GM11168 (cell line): Measurements from ENCODE around the gene LENG1.
"Not testable (repeated sequence)": the region's sequence is repeated elsewhere in the genome, so short reads cannot be mapped to it uniquely, and the experiment has no call there.

Source experiments
- in situ Hi-C: fragments of 300-500 bp; cut with MboI; formaldehyde crosslinking; loops from one replicate; pipeline ENCODE4 v1.12.0; 2022; ENCODE audit warnings: low sequenced_read_pairs; ENCODE audit not compliant: unreplicated experiment

LENG1 gene

GRCh38 chr19:54159352-54160181 is at the start of gene LENG1:
Gene LENG1, minus strand, starts transcription at chr19:54159721. Its CDS starts 26 bp downstream, at chr19:54159695.
- in situ Hi-C loops, result no loop called here

DNA sequence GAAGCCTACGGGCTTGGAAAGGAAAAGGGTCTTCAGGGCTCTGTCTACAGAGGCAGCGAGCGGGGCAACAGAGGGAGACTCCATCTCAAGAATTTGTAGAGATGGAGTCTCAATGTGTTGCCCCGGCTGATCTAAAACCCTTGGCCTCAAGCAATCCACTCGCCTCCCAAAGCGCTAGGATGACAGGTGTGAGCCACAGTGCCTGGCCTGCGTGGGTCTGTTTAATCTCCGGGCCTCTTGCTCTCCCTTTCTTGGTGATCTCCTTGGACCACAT is 49.2 kb upstream of the LENG1 start:
- in situ Hi-C loops, result no loop called here

DNA sequence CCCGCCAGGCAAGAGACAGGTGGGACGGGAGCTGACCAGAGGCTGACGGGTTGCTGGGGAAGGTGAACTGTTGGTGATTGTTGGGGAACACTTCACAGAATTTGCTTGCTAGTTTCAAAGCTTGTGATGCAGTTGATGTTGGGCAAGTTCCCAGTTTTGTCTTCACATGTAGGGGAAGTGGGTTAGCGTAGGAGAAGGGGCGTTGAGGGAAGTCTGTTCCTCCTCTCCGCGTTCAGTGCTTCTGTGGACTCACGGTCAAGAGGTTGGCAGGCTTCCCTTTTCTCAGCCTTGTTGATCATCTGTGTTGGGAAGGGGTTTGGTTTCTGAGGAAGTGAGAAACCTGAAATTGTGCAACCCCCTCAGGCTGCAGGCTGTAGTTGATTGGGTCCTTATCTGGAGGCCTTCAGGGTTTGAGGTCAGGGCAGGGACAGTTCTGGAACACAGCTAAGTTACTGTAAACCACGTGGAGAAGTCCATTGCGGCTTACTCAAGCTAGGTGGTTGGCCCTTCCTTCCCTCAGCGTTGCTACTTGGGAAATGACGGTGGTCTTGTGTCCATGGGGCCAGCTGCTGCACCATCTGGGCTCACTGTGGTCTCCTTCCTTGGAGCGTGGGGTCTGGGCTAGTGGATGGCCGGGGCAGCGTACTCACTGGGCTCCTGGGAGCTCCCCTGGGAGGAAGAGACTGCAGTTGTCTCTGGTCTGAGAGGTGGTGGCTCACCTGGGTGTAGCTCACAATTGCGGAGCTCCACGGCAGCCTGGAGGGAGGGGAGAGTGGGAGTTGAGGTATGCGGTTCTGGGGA is 48.7 kb upstream of the LENG1 start:
- in situ Hi-C loops, result no loop called here

- in situ Hi-C loops, result no loop called here
These were observed 48.1 kb upstream of the LENG1 start for GRCh38 chr19:54207676-54207982.

DNA sequence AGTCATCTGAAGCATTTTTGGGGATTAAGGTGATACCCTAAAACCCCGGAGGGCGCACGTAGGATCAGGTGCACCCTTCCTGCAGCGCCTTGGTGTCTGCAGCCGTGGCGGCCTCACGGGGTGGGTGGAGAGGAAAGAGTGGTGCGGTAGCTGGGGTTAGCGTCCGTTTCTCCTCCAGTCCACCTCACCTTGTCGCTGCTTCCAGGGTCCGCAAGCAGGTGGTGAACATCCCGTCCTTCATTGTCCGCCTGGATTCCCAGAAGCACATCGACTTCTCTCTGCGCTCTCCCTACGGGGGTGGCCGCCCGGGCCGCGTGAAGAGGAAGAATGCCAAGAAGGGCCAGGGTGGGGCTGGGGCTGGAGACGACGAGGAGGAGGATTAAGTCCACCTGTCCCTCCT is 47.7 kb upstream of the LENG1 start:
- in situ Hi-C loops, result not testable (repeated sequence)

DNA sequence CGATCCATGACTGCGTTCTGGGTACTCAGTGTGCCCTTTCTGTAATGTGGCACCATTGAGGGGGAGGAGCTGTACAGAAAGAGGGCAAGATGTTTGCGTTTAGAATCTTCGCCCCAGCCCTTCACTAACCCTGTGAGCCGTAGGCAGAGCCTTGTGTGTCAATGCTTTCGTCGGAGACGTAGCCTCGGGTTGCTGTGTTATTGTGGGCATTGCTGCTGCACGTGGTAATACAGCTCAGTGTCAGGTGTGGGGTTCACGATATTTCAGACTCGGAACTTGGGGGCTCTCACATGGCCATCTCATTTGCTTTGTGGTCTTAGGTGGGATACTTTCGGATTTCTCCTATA is 47.3 kb upstream of the LENG1 start:
- in situ Hi-C loops, result no loop called here

DNA sequence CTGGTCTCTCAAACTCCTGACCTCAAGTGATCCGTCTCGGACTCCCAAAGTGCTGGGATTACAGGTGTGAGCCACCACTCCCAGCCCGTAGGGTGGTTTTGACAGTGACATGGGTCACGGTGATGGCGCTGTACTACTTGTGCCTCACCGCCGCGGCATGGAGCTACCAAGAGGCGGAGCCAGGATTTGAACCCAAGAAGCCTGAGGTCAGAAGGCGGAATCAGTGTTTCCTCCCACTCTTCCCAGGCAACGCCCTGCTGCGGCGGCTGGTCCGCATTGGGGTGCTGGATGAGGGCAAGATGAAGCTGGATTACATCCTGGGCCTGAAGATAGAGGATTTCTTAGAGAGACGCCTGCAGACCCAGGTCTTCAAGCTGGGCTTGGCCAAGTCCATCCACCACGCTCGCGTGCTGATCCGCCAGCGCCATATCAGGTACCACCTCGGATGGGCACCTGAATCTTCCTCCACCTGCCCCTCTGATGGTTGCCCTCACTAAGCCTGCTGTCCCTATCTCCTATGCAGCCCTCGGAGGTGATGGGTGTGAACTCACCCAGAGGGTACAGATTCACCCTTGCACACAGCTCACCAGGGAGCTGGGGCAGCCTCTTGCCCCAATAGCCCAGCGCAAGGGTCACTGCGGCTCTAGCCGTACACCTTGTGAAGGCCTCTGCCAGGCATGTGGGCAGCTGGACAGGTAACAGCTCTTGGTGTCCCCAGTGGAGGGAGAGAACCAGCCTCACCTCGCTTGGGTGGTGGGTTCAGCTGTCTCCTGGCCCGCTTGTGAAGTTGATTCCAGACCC is 46.7 kb upstream of the LENG1 start:
- in situ Hi-C loops, result no loop called here

DNA sequence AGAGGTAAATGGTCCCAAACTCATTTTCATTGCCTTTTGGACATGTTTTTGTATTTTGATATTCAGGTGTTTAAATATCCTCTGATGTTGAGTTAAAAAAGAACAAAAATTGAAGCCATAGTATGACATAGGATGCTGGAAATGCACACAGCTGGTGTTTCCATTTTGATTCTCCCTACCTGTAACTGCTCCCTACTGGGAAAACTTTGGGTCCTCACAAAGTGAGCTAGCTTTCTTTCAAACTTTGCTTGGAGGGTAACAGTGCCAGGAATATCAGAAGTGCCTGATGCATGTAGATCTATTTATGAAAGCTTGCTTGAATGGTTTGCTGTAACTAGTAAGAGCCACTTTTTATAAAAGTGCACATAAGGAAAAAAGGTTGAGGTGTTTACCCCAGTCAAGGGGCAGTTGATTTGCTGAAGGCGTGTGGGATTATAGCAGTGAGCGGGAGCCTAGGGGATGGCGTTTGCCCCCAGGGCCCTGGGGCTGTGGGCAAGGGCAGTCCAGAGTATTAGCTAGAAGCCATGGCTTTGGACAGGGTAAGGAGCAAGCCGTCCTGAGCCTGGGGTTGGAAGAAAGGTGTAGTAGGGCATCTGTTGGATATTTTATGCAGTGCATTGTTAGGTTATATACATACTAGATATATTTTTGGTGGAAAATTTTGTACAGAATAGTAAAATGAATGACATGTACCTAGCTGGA is 45.4 kb upstream of the LENG1 start:
- in situ Hi-C loops, result no loop called here

GRCh38 chr19:54203151-54203611 is 43.7 kb upstream of the LENG1 start:
- in situ Hi-C loops, result no loop called here

GRCh38 chr19:54201980-54202379 is 42.5 kb upstream of the LENG1 start:
- in situ Hi-C loops, result no loop called here

DNA sequence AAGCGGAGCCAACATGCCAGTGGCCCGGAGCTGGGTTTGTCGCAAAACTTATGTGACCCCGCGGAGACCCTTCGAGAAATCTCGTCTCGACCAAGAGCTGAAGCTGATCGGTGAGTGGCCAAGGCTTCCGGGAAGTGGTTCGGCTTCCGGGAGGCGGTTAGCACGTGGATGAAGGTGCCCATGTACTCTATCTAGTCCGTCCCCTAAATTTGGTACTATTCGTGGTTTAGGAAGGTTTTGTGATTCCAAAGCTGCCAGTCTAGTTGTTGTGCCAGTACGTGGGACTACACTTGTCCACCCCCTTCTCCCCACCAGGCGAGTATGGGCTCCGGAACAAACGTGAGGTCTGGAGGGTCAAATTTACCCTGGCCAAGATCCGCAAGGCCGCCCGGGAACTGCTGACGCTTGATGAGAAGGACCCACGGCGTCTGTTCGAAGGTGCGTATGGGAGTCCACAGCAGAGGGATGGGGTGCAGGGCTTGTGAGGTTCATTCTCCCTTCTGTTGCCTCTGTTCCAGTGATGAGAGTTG is 41.7 kb upstream of the LENG1 start:
- in situ Hi-C loops, result no loop called here

DNA sequence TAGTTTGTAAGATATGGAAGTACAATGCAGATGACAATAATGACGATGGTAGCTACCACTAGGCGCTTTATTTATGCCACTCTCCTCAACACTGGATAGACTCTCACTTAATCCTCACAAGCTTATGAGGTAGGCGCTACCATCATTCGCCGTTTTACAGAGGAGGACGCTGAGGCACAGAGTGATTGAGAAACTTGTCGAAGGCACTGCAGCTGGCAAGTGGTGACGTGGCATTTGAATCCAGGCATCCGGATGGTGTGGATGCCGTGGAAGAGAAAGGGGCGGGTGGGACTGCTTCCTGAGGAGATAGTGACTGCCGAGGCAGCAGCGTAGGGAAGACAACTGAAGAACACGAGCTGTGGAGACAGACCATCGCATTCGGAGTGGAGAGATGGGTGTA is 39.9 kb upstream of the LENG1 start:
- in situ Hi-C loops, result no loop called here

DNA sequence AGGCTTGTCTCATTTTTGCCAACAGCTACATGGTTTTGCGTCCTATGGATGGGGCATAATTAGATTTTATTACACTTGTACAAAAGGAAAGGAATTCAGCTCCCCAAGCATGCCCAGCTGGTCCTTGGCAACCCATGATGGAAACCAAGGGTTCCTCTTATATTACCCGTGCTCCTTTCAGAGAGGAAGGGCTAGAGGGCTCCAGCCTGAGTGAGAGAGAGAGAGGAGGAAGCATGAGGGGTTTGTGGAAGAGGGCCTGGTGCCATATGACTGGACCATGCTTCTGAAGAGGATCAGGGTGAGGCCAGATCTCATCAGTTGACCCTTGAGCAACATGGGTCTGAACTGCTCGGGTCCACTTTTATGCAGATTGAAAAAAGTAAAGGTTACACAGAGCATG is 37.6 kb upstream of the LENG1 start:
- in situ Hi-C loops, result no loop called here

GRCh38 chr19:54196536-54196935 is 37.0 kb upstream of the LENG1 start:
- in situ Hi-C loops, result no loop called here

GRCh38 chr19:54194463-54194862 is 34.9 kb upstream of the LENG1 start:
- in situ Hi-C loops, result not testable (repeated sequence)

GRCh38 chr19:54193011-54193410 is 33.5 kb upstream of the LENG1 start:
- in situ Hi-C loops, result no loop called here

DNA sequence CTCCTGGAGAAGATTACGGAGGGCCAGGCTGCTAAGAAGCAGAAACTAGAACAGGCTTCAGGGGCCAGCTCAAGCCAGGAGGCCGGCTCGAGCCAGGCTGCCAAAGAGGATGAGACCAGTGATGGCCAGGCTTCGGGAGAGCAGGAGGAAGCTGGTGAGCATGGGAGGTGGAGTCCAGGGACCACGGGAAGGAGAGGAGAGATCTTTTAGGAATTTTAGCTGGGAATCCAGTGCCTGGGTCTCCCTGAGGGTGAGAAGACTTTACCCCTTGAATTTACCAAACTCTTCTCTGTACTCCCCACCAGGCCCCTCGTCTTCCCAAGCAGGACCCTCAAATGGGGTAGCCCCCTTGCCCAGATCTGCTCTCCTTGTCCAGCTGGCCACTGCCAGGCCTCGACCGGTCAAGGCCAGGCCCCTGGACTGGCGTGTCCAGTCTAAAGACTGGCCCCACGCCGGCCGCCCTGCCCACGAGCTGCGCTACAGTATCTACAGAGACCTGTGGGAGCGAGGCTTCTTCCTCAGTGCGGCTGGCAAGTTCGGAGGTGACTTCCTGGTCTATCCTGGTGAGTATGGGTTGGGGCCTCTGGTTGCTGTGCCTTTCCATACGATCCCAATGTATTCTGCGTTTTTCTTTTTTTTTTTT is 32.4 kb upstream of the LENG1 start:
- in situ Hi-C loops, result no loop called here

DNA sequence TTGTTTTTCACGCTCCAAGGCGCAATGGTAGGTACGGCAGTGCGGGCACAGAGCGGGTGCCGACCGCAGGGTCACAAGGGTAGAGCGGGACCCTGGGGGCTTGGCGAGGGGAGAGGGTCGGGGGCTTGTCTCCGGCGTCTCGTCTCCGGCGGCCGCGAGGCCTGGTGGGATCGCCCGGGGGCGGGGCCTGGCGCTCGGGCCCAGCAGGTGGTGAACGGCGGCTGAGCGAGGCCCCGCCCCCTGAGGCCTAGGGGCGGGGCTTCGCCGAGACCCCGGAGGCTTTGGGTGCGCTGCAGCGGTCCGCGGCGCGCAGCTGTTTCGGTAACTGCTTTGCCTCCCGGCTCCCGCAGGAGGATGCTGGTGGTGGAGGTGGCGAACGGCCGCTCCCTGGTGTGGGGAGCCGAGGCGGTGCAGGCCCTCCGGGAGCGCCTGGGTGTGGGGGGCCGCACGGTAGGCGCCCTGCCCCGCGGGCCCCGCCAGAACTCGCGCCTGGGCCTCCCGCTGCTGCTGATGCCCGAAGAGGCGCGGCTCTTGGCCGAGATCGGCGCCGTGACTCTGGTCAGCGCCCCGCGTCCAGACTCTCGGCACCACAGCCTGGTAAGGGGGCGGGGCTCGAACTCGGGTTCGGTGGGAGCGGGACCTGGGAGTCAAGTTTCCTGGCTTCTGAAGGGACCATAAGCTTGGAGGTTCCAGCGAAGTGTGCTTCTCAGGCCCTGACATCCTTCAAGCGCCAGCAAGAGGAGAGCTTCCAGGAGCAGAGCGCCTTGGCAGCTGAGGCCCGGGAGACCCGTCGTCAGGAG is 31.7 kb upstream of the LENG1 start, which contains the start of gene TSEN34:
Gene TSEN34, plus strand, starts transcription at position 298 of the 800 bp plus-strand sequence. Its CDS starts 57 bp downstream, at position 355.
- in situ Hi-C loops, result no loop called here

DNA sequence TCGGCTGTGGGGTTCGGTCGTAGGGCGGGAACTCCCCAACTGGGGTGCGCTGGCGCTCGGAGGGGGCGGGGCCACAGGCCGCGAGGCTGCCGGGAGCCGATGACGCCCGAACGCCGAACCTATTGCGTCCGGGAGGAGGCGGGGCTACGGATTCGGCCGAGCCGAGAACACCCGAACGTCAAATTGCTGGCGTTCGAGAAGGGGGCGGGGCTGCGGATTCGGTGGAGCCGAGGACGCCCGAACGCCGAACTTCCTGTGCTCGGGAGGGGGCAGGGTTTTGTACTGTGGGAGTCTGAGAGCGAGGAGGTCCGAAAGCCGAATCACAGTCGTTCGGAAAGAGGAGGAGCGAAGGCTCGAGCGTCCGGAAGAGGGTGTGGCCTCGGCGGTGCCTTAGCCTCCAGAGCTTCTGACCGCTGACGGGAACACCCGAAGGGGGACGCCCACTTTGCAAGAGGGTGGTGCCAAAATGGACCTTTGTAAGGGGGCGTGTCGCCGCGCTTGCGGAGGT is 31.0 kb upstream of the LENG1 start:
- in situ Hi-C loops, result no loop called here
